Immature natural killer cell (primary cell): ENCODE measurements around the gene DND1. TPM values are rescaled to one million over a fixed set of nuclear protein-coding genes. Genes with fewer than 3 reads are reported as not detected.
"Not testable (repeated sequence)": the region's sequence is repeated elsewhere in the genome, so short reads cannot be mapped to it uniquely, and the experiment has no call there.

Experiments used
- DNase-seq, 3 donors: peaks; one replicate each; pipeline ENCODE4 v3.0.0; 2022; ENCODE audit warnings: mixed read lengths in 1 of 3
- H3K27ac Mint-ChIP-seq, 6 donors: one replicate each; pipeline ENCODE4 v1.8.0; 2020; ENCODE audit warnings: mixed read lengths in 6 of 6, mild to moderate bottlenecking in 5 of 6, inconsistent platforms in 4 of 6, moderate library complexity in 3 of 6
- H3K27me3 Mint-ChIP-seq, 3 donors: one replicate each; pipeline ENCODE4 v1.8.0; 2020 to 2021; ENCODE audit warnings: low read depth in 3 of 3, mild to moderate bottlenecking in 3 of 3, mixed read lengths in 3 of 3, moderate library complexity in 3 of 3, inconsistent platforms in 1 of 3
- H3K36me3 Mint-ChIP-seq, 3 donors: one replicate each; pipeline ENCODE4 v1.8.0; 2020; ENCODE audit warnings: mixed read lengths in 3 of 3, inconsistent platforms in 2 of 3, mild to moderate bottlenecking in 2 of 3
- H3K4me1 Mint-ChIP-seq, 2 donors: one replicate each; pipeline ENCODE4 v1.8.0; 2020; ENCODE audit warnings: inconsistent platforms in 2 of 2, mild to moderate bottlenecking in 2 of 2, mixed read lengths in 2 of 2, moderate library complexity in 1 of 2
- H3K4me3 Mint-ChIP-seq, 5 donors: one replicate each; pipeline ENCODE4 v1.8.0; 2020; ENCODE audit warnings: mild to moderate bottlenecking in 5 of 5, mixed read lengths in 5 of 5, inconsistent platforms in 3 of 5, moderate library complexity in 3 of 5
- H3K9me3 Mint-ChIP-seq, 6 donors: one replicate each; pipeline ENCODE4 v1.8.0; 2020; ENCODE audit warnings: mild to moderate bottlenecking in 6 of 6, mixed read lengths in 6 of 6, inconsistent platforms in 4 of 6, moderate library complexity in 3 of 6
- polyA plus RNA-seq, 3 donors: library from polyadenylated mRNA; unstranded; fragments of 300-500 nt; fragmentation: Illumina TruSeq; gene quantifications; one replicate each; pipeline ENCODE4 v1.2.3, GENCODE V29; 2021

Gene DND1
- polyA plus RNA-seq, 3 donors from 2014 or later = not detected

GRCh38 chr5:140694276-140694675, 20.9 kb upstream of the DND1 start:
- peak overlapping the region in 1 of 5 donors; percentile 5 for H3K4me3 Mint-ChIP-seq
- H3K27me3 Mint-ChIP-seq = peaks cover 1 to 2% (median 2%) of the 10 kb centered on the region in 3 donors
- H3K4me1 Mint-ChIP-seq = peaks cover 40 to 46% of the 10 kb centered on the region in 2 donors
- H3K36me3 Mint-ChIP-seq = peaks cover 26 to 41% (median 28%) of the 10 kb centered on the region in 3 donors
- no peak overlapping the region for H3K27ac Mint-ChIP-seq
- no peaks in the 10 kb centered on the region for H3K9me3 Mint-ChIP-seq
- no peak for DNase-seq

- Mint-ChIP-seq H3K27ac (peak within 1 kb of the TSS; percentile 88 to 100 (median 98)), H3K9me3 (no peaks in the 10 kb centered on the region), H3K4me1 (peaks cover 42 to 60% of the 10 kb centered on the region in 2 donors), H3K4me3 (peak within 1 kb of the TSS; percentile 91 to 100 (median 99)), H3K27me3 (peaks cover 1 to 2% (median 2%) of the 10 kb centered on the region in 3 donors), H3K36me3 (peaks cover 11 to 19% (median 12%) of the 10 kb centered on the region in 3 donors)
- peak; percentile 81 to 86 (median 84) for DNase-seq
Measured at GRCh38 chr5:140690941-140691924, 17.9 kb upstream of the DND1 start, which contains the start of the genes HARS1 and HARS2. HARS1 (minus strand) TSS chr5:140691370; CDS start chr5:140691304, 66 bp downstream. HARS2 (plus strand) TSS chr5:140691455; CDS start chr5:140691649, 194 bp downstream.

GRCh38 chr5:140690376-140690932, 17.1 kb upstream of the DND1 start:
- Mint-ChIP-seq H3K4me3 (peak overlapping the region; percentile 91 to 100 (median 99)), H3K36me3 (peaks cover 4 to 12% (median 6%) of the 10 kb centered on the region in 3 donors), H3K4me1 (peaks cover 41 to 60% of the 10 kb centered on the region in 2 donors), H3K27me3 (peaks cover 1 to 2% (median 2%) of the 10 kb centered on the region in 3 donors), H3K9me3 (no peaks in the 10 kb centered on the region), H3K27ac (peak overlapping the region; percentile 88 to 100 (median 98))
- no peak for DNase-seq

GRCh38 chr5:140678993-140679392, 5.6 kb upstream of the DND1 start:
- Mint-ChIP-seq H3K27ac (no peak overlapping the region), H3K36me3 (peaks cover 8 to 50% (median 11%) of the 10 kb centered on the region in 3 donors), H3K9me3 (no peaks in the 10 kb centered on the region), H3K4me1 (no peaks in the 10 kb centered on the region), H3K4me3 (no peak overlapping the region), H3K27me3 (no peaks in the 10 kb centered on the region)
- DNase-seq = no peak

- H3K27ac Mint-ChIP-seq = no peak overlapping the region
- H3K36me3 Mint-ChIP-seq = peaks cover 6 to 53% (median 11%) of the 10 kb centered on the region in 3 donors
- H3K9me3 Mint-ChIP-seq = no peaks in the 10 kb centered on the region
- DNase-seq = no peak
- H3K4me3 Mint-ChIP-seq = no peak overlapping the region
- H3K4me1 Mint-ChIP-seq = no peaks in the 10 kb centered on the region
- no peaks in the 10 kb centered on the region for H3K27me3 Mint-ChIP-seq
Measured at GRCh38 chr5:140677947-140678346, 4.6 kb upstream of the DND1 start.

- Mint-ChIP-seq H3K4me3 (no peak overlapping the region), H3K9me3 (no peaks in the 10 kb centered on the region), H3K4me1 (no peaks in the 10 kb centered on the region), H3K36me3 (peaks cover 6 to 50% (median 16%) of the 10 kb centered on the region in 3 donors), H3K27me3 (peaks cover 0 to 2% (median 0%) of the 10 kb centered on the region in 3 donors), H3K27ac (peak overlapping the region in 2 of 6 donors; percentile 30 to 35)
- DNase-seq = no peak
Measured at GRCh38 chr5:140674629-140675028, 1.3 kb upstream of the DND1 start.

- Mint-ChIP-seq H3K27ac (peak overlapping the region in 1 of 6 donors; percentile 30), H3K4me3 (no peak overlapping the region), H3K36me3 (peaks cover 6 to 50% (median 19%) of the 10 kb centered on the region in 3 donors), H3K27me3 (peaks cover 0 to 2% (median 0%) of the 10 kb centered on the region in 3 donors), H3K9me3 (no peaks in the 10 kb centered on the region), H3K4me1 (no peaks in the 10 kb centered on the region)
- DNase-seq = no peak
Measured at GRCh38 chr5:140674211-140674610, 835 bp upstream of the DND1 start.

GRCh38 chr5:140672455-140673186, 755 bp downstream of the DND1 start:
- Mint-ChIP-seq H3K4me3 (no peak overlapping the region), H3K4me1 (peaks cover 3 to 8% of the 10 kb centered on the region in 2 donors), H3K27ac (no peak overlapping the region), H3K36me3 (peaks cover 6 to 49% (median 15%) of the 10 kb centered on the region in 3 donors), H3K9me3 (no peaks in the 10 kb centered on the region), H3K27me3 (peaks cover 0 to 2% (median 2%) of the 10 kb centered on the region in 3 donors)
- peak in 1 of 3 donors; percentile 20 for DNase-seq

- Mint-ChIP-seq H3K4me3 (no peak overlapping the region), H3K9me3 (no peaks in the 10 kb centered on the region), H3K27ac (peak overlapping the region in 2 of 6 donors; percentile 6 to 64), H3K36me3 (peaks cover 6 to 44% (median 14%) of the 10 kb centered on the region in 3 donors), H3K4me1 (peaks cover 13 to 18% of the 10 kb centered on the region in 2 donors), H3K27me3 (peaks cover 0 to 2% (median 2%) of the 10 kb centered on the region in 3 donors)
- DNase-seq = no peak
Measured at GRCh38 chr5:140671472-140672125, 1.8 kb downstream of the DND1 start.

GRCh38 chr5:140671035-140671434, 2.3 kb downstream of the DND1 start:
- H3K36me3 Mint-ChIP-seq = peaks cover 6 to 38% (median 8%) of the 10 kb centered on the region in 3 donors
- not testable (repeated sequence) for H3K4me3 Mint-ChIP-seq, H3K27me3 Mint-ChIP-seq, DNase-seq, H3K27ac Mint-ChIP-seq, H3K9me3 Mint-ChIP-seq
- peaks cover 19 to 24% of the 10 kb centered on the region in 2 donors for H3K4me1 Mint-ChIP-seq

GRCh38 chr5:140664359-140665119, 8.8 kb downstream of the DND1 start, which contains the start of gene WDR55:
WDR55 (plus strand) TSS chr5:140664904; CDS start chr5:140664913, 9 bp downstream.
- peak within 1 kb of the TSS; percentile 96 to 99 (median 99) for H3K27ac Mint-ChIP-seq
- H3K4me3 Mint-ChIP-seq = peak within 1 kb of the TSS; percentile 97 to 99 (median 98)
- H3K27me3 Mint-ChIP-seq = peaks cover 11 to 18% (median 16%) of the 10 kb centered on the region in 3 donors
- H3K4me1 Mint-ChIP-seq = peaks cover 39 to 47% of the 10 kb centered on the region in 2 donors
- H3K9me3 Mint-ChIP-seq = no peaks in the 10 kb centered on the region
- peak; percentile 93 to 94 (median 94) for DNase-seq
- H3K36me3 Mint-ChIP-seq = peaks cover 15 to 45% (median 20%) of the 10 kb centered on the region in 3 donors

GRCh38 chr5:140664030-140664358, 9.4 kb downstream of the DND1 start:
- no peak for DNase-seq
- peaks cover 16 to 47% (median 20%) of the 10 kb centered on the region in 3 donors for H3K36me3 Mint-ChIP-seq
- H3K9me3 Mint-ChIP-seq = no peaks in the 10 kb centered on the region
- peak overlapping the region; percentile 96 to 99 (median 99) for H3K27ac Mint-ChIP-seq
- H3K4me3 Mint-ChIP-seq = peak overlapping the region; percentile 97 to 99 (median 98)
- peaks cover 11 to 18% (median 16%) of the 10 kb centered on the region in 3 donors for H3K27me3 Mint-ChIP-seq
- peaks cover 39 to 47% of the 10 kb centered on the region in 2 donors for H3K4me1 Mint-ChIP-seq
